Ovary (tissue), 9 donors: ENCODE data around the gene EXOC6B. TPM values are rescaled to one million over a fixed set of nuclear protein-coding genes. Genes with fewer than 3 reads are reported as not detected.

Source experiments
- DNase-seq, 5 donors: peaks; one replicate each; pipeline ENCODE4 v3.0.0-alpha.2; 2019 to 2020
- H3K27ac ChIP-seq, 2 donors: fragments of 200-600 bp; one replicate each; pipeline versions ENCODE4 v1.5.1 to v1.8.0; 2019 to 2022
- H3K27me3 ChIP-seq: fragments of 200-600 bp; one replicate; pipeline ENCODE4 v1.8.0; 2022
- H3K36me3 ChIP-seq: fragments of 200-600 bp; sonication (generic); one replicate; pipeline ENCODE4 v1.5.1; 2019
- H3K4me1 ChIP-seq: one replicate; pipeline ENCODE4 v1.8.1; 2013; ENCODE audit warnings: mild to moderate bottlenecking, moderate library complexity; ENCODE audit not compliant: insufficient read depth
- H3K4me3 ChIP-seq: fragments of 200-600 bp; sonication (generic); one replicate; pipeline ENCODE4 v1.5.1; 2017
- H3K9me3 ChIP-seq, 2 donors: fragments of 200-600 bp in 1 of 2; sonication (generic) in 1 of 2; one replicate each; pipeline versions ENCODE4 v1.5.1 to v1.8.1; 2013 to 2019; ENCODE audit warnings: mild to moderate bottlenecking in 1 of 2, moderate library complexity in 1 of 2
- EP300 ChIP-seq: sonication (generic); formaldehyde crosslinking; IDR thresholded peaks from one replicate; pipeline ENCODE4 v1.6.1; 2017; ENCODE audit warnings: antibody characterized with exemption
- POLR2A ChIP-seq: fragments of 450-650 bp; IDR thresholded peaks from one replicate; pipeline ENCODE4 v1.6.1; 2017; ENCODE audit warnings: antibody characterized with exemption, mild to moderate bottlenecking, moderate library complexity
- WGBS, 3 donors: extraction: QIAGEN DNeasy Blood & Tissue Kit in 1 of 3; methylation state at CpG; one replicate each; pipeline versions ENCODE4 v1.1.5 to v1.1.7; 2013 to 2017; 5-methylcytosine and 5-hydroxymethylcytosine counted together
- intact Hi-C, 4 donors: fragments of 100-400 bp; cut with DNase I; formaldehyde crosslinking; loops; one replicate each; pipeline versions ENCODE4 v1.11.0 to v1.15.1; 2022 to 2023
- polyA plus RNA-seq, 2 donors: library from polyadenylated mRNA; stranded (reverse); fragments of 200-250 nt in 1 of 2; fragments of 350-450 nt in 1 of 2; fragmentation: Illumina TruSeq in 1 of 2; extraction: RNeasy Lipid Tissue Mini Kit (QIAGEN cat#74804) in 1 of 2; gene quantifications; one replicate each; pipeline ENCODE4 v1.2.3, GENCODE V29; 2013 to 2014
- total RNA-seq, 7 donors: library from RNA; depleted of rRNA in 2 of 7; stranded (reverse); fragments of >200 nt in 2 of 7; fragmentation: NEBNext Ultra II Directional in 3 of 7; extraction: Animal tissue kit (Norgen Biotek cat#: 25700) in 3 of 7; gene quantifications; one replicate each; pipeline versions ENCODE4 v1.1.0 to v1.2.4, GENCODE V29; 2016 to 2023
- TF ChIP-seq, protein P1 (sequence below), 3 donors: fragments of 450-650 bp in 2 of 3; fragments of 200-600 bp in 1 of 3; IDR thresholded peaks; one replicate each; pipeline versions ENCODE4 v1.5.1 to v1.8.0; 2016 to 2022; ENCODE audit warnings: antibody characterized with exemption in 3 of 3, mild to moderate bottlenecking in 1 of 3
- donor health status: DM: no; HTN: no; CAD: no; lungs with moderate emphysema.
- donor health status: DM: no; HTN: no; CAD: no.
- donor health status: Bipolar disorder and iron deficiency.
- donor health status: DM: yes; HTN: yes; CAD: no.
- donor health status: DM: no; HTN: no; CAD: no.
- donor health status: DM: yes; HTN: yes; CAD: no.

EXOC6B gene
- total and polyA plus RNA-seq, 9 donors = 11.9 to 84.9 (median 57.8) TPM

GRCh38 chr2:72713857-72714256, 112.0 kb downstream of the EXOC6B start:
- no peaks in the 10 kb centered on the region for H3K36me3 ChIP-seq
- no peak overlapping the region for H3K4me3 ChIP-seq
- intact Hi-C loops = no loop called here
- H3K4me1 ChIP-seq = peaks cover 3% of the 10 kb centered on the region
- no peak overlapping the region for H3K27ac ChIP-seq
- no peak for DNase-seq
- no peak for TF ChIP-seq POLR2A
- no peaks in the 10 kb centered on the region for H3K9me3 ChIP-seq
- H3K27me3 ChIP-seq = no peaks in the 10 kb centered on the region

- TF ChIP-seq POLR2A (no peak), EP300 (no peak)
- TF ChIP-seq, protein P1, sequence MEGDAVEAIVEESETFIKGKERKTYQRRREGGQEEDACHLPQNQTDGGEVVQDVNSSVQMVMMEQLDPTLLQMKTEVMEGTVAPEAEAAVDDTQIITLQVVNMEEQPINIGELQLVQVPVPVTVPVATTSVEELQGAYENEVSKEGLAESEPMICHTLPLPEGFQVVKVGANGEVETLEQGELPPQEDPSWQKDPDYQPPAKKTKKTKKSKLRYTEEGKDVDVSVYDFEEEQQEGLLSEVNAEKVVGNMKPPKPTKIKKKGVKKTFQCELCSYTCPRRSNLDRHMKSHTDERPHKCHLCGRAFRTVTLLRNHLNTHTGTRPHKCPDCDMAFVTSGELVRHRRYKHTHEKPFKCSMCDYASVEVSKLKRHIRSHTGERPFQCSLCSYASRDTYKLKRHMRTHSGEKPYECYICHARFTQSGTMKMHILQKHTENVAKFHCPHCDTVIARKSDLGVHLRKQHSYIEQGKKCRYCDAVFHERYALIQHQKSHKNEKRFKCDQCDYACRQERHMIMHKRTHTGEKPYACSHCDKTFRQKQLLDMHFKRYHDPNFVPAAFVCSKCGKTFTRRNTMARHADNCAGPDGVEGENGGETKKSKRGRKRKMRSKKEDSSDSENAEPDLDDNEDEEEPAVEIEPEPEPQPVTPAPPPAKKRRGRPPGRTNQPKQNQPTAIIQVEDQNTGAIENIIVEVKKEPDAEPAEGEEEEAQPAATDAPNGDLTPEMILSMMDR (IDR thresholded peaks at IDR 0.05) = no peak
- H3K9me3 ChIP-seq = no peaks in the 10 kb centered on the region
- no peak overlapping the region for H3K27ac ChIP-seq
- H3K4me3 ChIP-seq = no peak overlapping the region
- H3K36me3 ChIP-seq = no peaks in the 10 kb centered on the region
- no peaks in the 10 kb centered on the region for H3K4me1 ChIP-seq
- no peaks in the 10 kb centered on the region for H3K27me3 ChIP-seq
- intact Hi-C loops = no loop called here
- no peak for DNase-seq
Measured at GRCh38 chr2:72712977-72713376, 112.9 kb downstream of the EXOC6B start.

DNA sequence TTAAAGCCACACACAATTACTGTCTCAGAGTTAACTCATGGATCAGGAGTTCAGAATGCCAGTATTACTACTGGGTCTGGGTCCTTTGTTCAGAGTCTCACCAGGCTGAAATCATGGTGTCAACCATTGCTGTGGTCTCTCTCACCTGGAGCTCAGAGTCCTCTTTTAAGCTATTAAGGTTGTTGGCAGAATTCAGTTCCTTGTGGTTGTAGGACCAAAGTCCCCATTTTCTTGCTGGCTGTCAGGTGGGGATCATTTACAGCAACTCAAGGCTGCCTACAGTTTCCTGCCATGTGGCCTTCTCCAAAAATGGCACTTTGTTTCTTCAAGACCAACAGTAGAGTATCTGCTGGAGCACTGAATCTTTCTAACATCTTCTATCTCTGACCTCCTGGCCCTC, 113.5 kb downstream of the EXOC6B start:
- H3K36me3 ChIP-seq = no peaks in the 10 kb centered on the region
- intact Hi-C loops = no loop called here
- no peak overlapping the region for H3K27ac ChIP-seq
- no peaks in the 10 kb centered on the region for H3K27me3 ChIP-seq
- no peaks in the 10 kb centered on the region for H3K9me3 ChIP-seq
- no peak overlapping the region for H3K4me3 ChIP-seq
- DNase-seq = no peak
- no peaks in the 10 kb centered on the region for H3K4me1 ChIP-seq
- TF ChIP-seq EP300 (no peak), POLR2A (no peak)

DNA sequence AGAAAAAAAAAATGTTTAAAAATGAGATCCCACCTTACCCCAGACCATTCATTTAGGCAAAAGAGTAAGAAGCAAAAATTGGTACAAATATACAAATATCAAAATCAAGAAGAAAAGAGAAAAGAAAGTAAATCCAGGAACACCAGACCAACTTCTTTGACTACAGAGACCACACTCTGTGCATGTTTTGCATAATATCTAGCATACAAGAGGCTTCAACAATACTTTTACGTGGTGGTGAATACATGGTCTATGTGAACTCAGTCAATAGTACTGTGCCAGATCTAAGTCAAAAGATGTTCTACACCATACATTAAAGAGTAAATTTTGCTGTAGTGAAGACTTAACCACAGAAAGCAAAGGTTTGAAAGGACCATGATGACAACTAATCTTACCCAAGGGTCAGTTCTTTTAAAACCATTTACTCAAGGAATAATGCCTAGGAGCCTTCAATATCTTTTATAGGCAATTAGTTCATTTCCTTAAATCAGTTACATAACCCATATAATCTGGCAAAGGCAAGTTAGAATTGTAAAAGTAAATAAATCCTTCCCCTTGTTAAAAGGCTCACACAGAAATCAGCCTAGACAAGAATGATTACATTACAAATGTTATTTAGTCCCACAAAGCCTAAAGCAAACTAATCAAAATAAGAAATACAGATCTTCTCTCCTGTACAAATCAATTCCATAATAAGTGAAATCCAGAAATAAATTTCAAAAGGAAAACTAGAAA, 115.2 kb downstream of the EXOC6B start:
- Histone ChIP-seq H3K9me3 (no peaks in the 10 kb centered on the region), H3K4me3 (no peak overlapping the region), H3K27ac (no peak overlapping the region), H3K27me3 (no peaks in the 10 kb centered on the region), H3K36me3 (no peaks in the 10 kb centered on the region), H3K4me1 (no peaks in the 10 kb centered on the region)
- 70 to 85% (median 78%) methylated on average over 1 of the region's 1 CpG for WGBS, 3 donors
- TF ChIP-seq, protein P1 (IDR thresholded peaks at IDR 0.05) = no peak
- TF ChIP-seq POLR2A (no peak), EP300 (no peak)
- no peak for DNase-seq
- intact Hi-C loops = no loop called here

DNA sequence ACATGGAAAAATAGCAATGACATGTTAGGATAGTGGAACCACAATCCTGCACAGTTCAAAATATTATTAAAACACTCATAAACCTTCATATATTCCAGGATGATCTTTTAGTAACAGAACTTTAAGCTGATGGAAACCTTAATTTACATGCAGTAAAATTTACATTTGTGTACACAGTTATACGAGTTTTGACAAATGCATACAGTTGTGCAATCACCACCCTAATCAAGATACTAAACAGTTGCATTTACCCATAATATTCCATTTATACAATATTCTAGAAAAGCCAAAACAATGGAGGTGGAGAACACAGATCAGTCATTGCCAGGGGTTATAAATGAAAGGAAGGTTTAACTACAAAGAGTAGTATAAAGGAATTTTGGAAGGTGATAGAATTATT, 117.6 kb downstream of the EXOC6B start:
- no peaks in the 10 kb centered on the region for H3K36me3 ChIP-seq
- 75 to 86% (median 82%) methylated on average over 1 of the region's 1 CpG for WGBS, 3 donors
- H3K27ac ChIP-seq = no peak overlapping the region
- no peak for DNase-seq
- H3K4me1 ChIP-seq = no peaks in the 10 kb centered on the region
- intact Hi-C loops = no loop called here
- H3K4me3 ChIP-seq = no peak overlapping the region
- TF ChIP-seq EP300 = no peak
- TF ChIP-seq POLR2A = no peak
- TF ChIP-seq, protein P1 (IDR thresholded peaks at IDR 0.05) = no peak
- H3K27me3 ChIP-seq = no peaks in the 10 kb centered on the region
- no peaks in the 10 kb centered on the region for H3K9me3 ChIP-seq
